K562 (cell line): ENCODE results near the gene TMIGD1. TPM values are rescaled to one million over a fixed set of nuclear protein-coding genes. Genes with fewer than 3 reads are reported as not detected.

Experiments used
- ATAC-seq: fragments of 200-7000 bp; cut with Tn5 transposase; 3 replicates; pipeline ENCODE4 v1.9.1; 2020; ENCODE audit warnings: moderate library complexity
- BruUV-seq: library from RNA; stranded (reverse); fragments of 400-500 nt; replicated peaks from 2 replicates; lab custom pipeline; 2021; lab: Mats Ljungman, UMichigan
- CTCF ChIA-PET: fragments of 300-600 bp; formaldehyde crosslinking; extraction: SDS; loops from one replicate; lab custom pipeline; 2021; ENCODE audit warnings: low intra/inter-chr PET ratio; lab: Yijun Ruan, JAX
- POLR2A ChIA-PET: fragments of 300-600, 350-650 bp; sonication (Branson Sonifier 250); formaldehyde crosslinking; extraction: SDS; loops from one replicate; lab custom pipeline; 2021; ENCODE audit warnings: antibody characterized with exemption, inconsistent platforms; lab: Yijun Ruan, JAX
- DNase-seq, 4 experiments: peaks; one replicate each; pipeline versions ENCODE4 v3.0.0 to v3.0.0-alpha.2; 2011 to 2018; ENCODE audit warnings: low spot score in 3 of 4, mixed read lengths in 3 of 4; ENCODE audit errors: extremely low read depth in 1 of 4
- FAIRE-seq: peaks from 2 replicates; lab custom pipeline; 2011; peaks lifted over from hg19 to GRCh38; lab: Jason Lieb, UNC
- H2AFZ ChIP-seq: 2 replicates; pipeline ENCODE4 v1.6.0; 2011; ENCODE audit warnings: low read depth, low read length, control low read depth, inconsistent platforms
- H3K27ac ChIP-seq: fragments of 200-600 bp; 3 replicates; pipeline ENCODE4 v1.8.0; 2011; ENCODE audit warnings: low read depth, mild to moderate bottlenecking, control low read depth, inconsistent platforms, low read length, moderate library complexity, mixed read lengths; ENCODE audit errors: extremely low read depth
- H3K27me3 ChIP-seq, 2 experiments: fragments of 300-600 bp in 1 of 2; 2 replicates in 1 of 2; 3 replicates in 1 of 2; pipeline versions ENCODE4 v1.6.0 to v1.8.0; 2011; ENCODE audit warnings: inconsistent platforms in 2 of 2, low read length in 2 of 2, mild to moderate bottlenecking in 1 of 2, mixed read lengths in 1 of 2, moderate library complexity in 1 of 2; ENCODE audit not compliant: control insufficient read depth in 2 of 2, insufficient read depth in 2 of 2
- H3K36me3 ChIP-seq: fragments of 300-600 bp; 3 replicates; pipeline ENCODE4 v1.8.0; 2011; ENCODE audit warnings: mild to moderate bottlenecking, low read length, inconsistent platforms; ENCODE audit not compliant: control insufficient read depth, insufficient read depth
- H3K4me1 ChIP-seq, 2 experiments: fragments of 200-600 bp in 1 of 2; replicated peaks in 1 of 2; 2 replicates in 1 of 2; 3 replicates in 1 of 2; pipeline versions ENCODE4 v1.5.1 to v1.8.0; 2011; ENCODE audit warnings: inconsistent platforms in 2 of 2, low read length in 2 of 2, mild to moderate bottlenecking in 1 of 2, mixed read lengths in 1 of 2, moderate library complexity in 1 of 2; ENCODE audit not compliant: control insufficient read depth in 2 of 2, insufficient read depth in 2 of 2
- H3K4me2 ChIP-seq: 2 replicates; pipeline ENCODE4 v1.6.1; 2011; ENCODE audit warnings: low read length, control low read depth, inconsistent platforms, mixed read lengths; ENCODE audit not compliant: insufficient read depth
- H3K4me3 ChIP-seq: fragments of 200-600 bp; sonication (generic), shearing (Covaris generic); 2 replicates; pipeline ENCODE4 v1.5.1; 2016; ENCODE audit warnings: control low read depth, inconsistent platforms
- H3K79me2 ChIP-seq: fragments of 200-600 bp; 3 replicates; pipeline ENCODE4 v1.8.0; 2011; ENCODE audit warnings: low read length, inconsistent platforms; ENCODE audit not compliant: control insufficient read depth, insufficient read depth
- H3K9ac ChIP-seq, 2 experiments: 2 replicates each; pipeline versions ENCODE4 v1.6.0 to v1.6.1; 2011; ENCODE audit warnings: low read depth in 2 of 2, low read length in 2 of 2, control low read depth in 1 of 2, inconsistent platforms in 1 of 2, mild to moderate bottlenecking in 1 of 2, mixed read lengths in 1 of 2; ENCODE audit not compliant: insufficient read depth in 1 of 2
- H3K9me1 ChIP-seq: one replicate; pipeline ENCODE4 v1.6.0; 2011; ENCODE audit warnings: inconsistent platforms, mild to moderate bottlenecking, low read length, moderate library complexity; ENCODE audit not compliant: control insufficient read depth, insufficient read depth
- H3K9me3 ChIP-seq: replicated peaks from 2 replicates; pipeline ENCODE4 v1.5.1; 2011; ENCODE audit warnings: low read depth, low read length, inconsistent platforms; ENCODE audit not compliant: control insufficient read depth, insufficient read depth
- H4K20me1 ChIP-seq: replicated peaks from 2 replicates; pipeline ENCODE4 v1.6.1; 2011; ENCODE audit warnings: low read length, inconsistent platforms, mixed read lengths; ENCODE audit not compliant: control insufficient read depth, insufficient read depth
- CCNT2 ChIP-seq: IDR thresholded peaks from 2 replicates; pipeline ENCODE4 v1.6.1; 2011; ENCODE audit warnings: borderline replicate concordance, low read depth, mild to moderate bottlenecking, moderate library complexity, mixed read lengths, low read length; ENCODE audit not compliant: insufficient read length; ENCODE audit errors: extremely low read depth
- HNRNPUL1 ChIP-seq: fragments of 200-400 bp; formaldehyde crosslinking; IDR thresholded peaks from 2 replicates; pipeline ENCODE4 v1.6.1; 2017; ENCODE audit warnings: low read length
- MCM7 ChIP-seq, 2 experiments: fragments of 450-650 bp; IDR thresholded peaks; 2 replicates each; pipeline ENCODE4 v1.6.1; 2016 to 2018
- POU5F1 ChIP-seq: fragments of 150-350 bp; IDR thresholded peaks from 2 replicates; pipeline ENCODE4 v1.6.1; 2014; ENCODE audit warnings: borderline replicate concordance, low read length, low read depth, mild to moderate bottlenecking; ENCODE audit not compliant: partially characterized antibody
- SAFB ChIP-seq: fragments of 200-400 bp; formaldehyde crosslinking; IDR thresholded peaks from 2 replicates; pipeline ENCODE4 v1.6.1; 2017; ENCODE audit warnings: low read depth, low read length, borderline replicate concordance
- ZNF584 ChIP-seq: fragments of 200-800 bp; sonication (Bioruptor generic); IDR thresholded peaks from 2 replicates; pipeline ENCODE4 v1.6.1; 2016; ENCODE audit warnings: low read depth, mild to moderate bottlenecking, missing genetic modification characterization, missing compliant biosample characterization
- ZNF644 ChIP-seq: fragments of 200-800 bp; sonication (Bioruptor generic); IDR thresholded peaks from 2 replicates; pipeline ENCODE4 v1.6.1; 2016; ENCODE audit warnings: low read depth, missing genetic modification characterization, missing compliant biosample characterization
- WGBS: fragments of 100-300 bp; shearing (Covaris generic); methylation state at CpG from one replicate; pipeline ENCODE4 v1.1.6; 2016; ENCODE audit warnings: low coverage, mixed read lengths; ENCODE audit not compliant: insufficient coverage; ENCODE audit errors: missing lambda C conversion rate; 5-methylcytosine and 5-hydroxymethylcytosine counted together
- in situ Hi-C: fragments of 300-500 bp; cut with MboI; formaldehyde crosslinking; loops from 4 replicates; pipeline ENCODE4 v1.15.0; 2018; ENCODE audit warnings: inconsistent platforms, mixed read lengths
- intact Hi-C: fragments of 100-400 bp; cut with micrococcal nuclease; formaldehyde crosslinking; loops from 2 replicates; pipeline ENCODE4 v1.14.2; 2022
- polyA plus RNA-seq, 8 experiments: library from polyadenylated mRNA; depleted of rRNA in 4 of 8; stranded (reverse) in 5 of 8; unstranded in 3 of 8; fragments of >200 nt; fragmentation: Nextera tagmentation in 2 of 8; fragmentation: Illumina TruSeq in 1 of 8; extraction: Ambion mirVana in 2 of 8; extraction: Trizol in 1 of 8; gene quantifications; 2 replicates each; pipeline versions ENCODE4 v1.2.1 to v1.2.3, GENCODE V29; 2011 to 2014; ENCODE audit warnings: inconsistent platforms in 1 of 8, missing spikeins in 1 of 8
- total RNA-seq, 7 experiments: library from RNA; depleted of rRNA in 6 of 7; stranded (reverse); fragments of >200 nt in 6 of 7; fragmentation: Illumina TruSeq in 2 of 7; extraction: Trizol in 2 of 7; gene quantifications; 2 replicates each; pipeline versions ENCODE4 v1.2.1 to v1.2.3, GENCODE V29; 2011 to 2021; ENCODE audit warnings: low replicate concordance in 1 of 7
- TF ChIP-seq, protein P1 (sequence below): fragments of 250-450 bp; sonication (Bioruptor Pico); IDR thresholded peaks from 2 replicates; pipeline ENCODE4 v1.4.0; 2020; ENCODE audit warnings: mild to moderate bottlenecking, moderate library complexity
- TF ChIP-seq, protein P2 (sequence below): fragments of 250-450 bp; sonication (Bioruptor Pico); IDR thresholded peaks from 2 replicates; pipeline ENCODE4 v1.8.0; 2022; ENCODE audit warnings: inconsistent platforms, mild to moderate bottlenecking, moderate library complexity, borderline replicate concordance

Gene TMIGD1
- total and polyA plus RNA-seq, 9 of the 15 experiments (the other 6 are each of a cell fraction or from before 2014, with no cell fraction given), result not detected

DNA sequence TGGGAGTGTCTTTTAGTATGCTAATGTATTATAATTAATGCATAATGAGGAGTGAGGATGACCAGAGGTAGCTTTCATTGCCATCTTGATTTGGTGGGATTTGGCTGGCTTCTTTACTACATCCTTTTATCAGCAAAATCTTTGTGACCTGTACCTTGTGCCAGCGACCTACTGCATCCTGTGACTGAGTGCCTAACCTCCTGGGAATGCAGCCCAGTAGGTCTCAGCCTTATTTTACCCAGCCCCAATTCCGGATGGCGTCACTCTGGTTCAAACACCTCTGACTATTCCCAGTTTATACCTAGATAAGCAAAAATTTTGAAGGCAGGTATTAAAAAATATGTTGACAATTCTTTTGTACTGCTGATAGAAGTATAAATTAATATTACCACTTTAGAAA lies 31.6 kb downstream of the TMIGD1 start:
- no peaks in the 10 kb centered on the region for H4K20me1 ChIP-seq
- H3K4me1 ChIP-seq, result no peaks in the 10 kb centered on the region
- POLR2A ChIA-PET, result no interaction called here
- no peaks in the 10 kb centered on the region for H3K79me2 ChIP-seq
- FAIRE-seq (no peak), ATAC-seq (no peak), DNase-seq (no peak)
- H3K4me3 ChIP-seq, result no peak overlapping the region
- BruUV-seq, result no TSS peak
- no peaks in the 10 kb centered on the region for H3K9me3 ChIP-seq
- H3K36me3 ChIP-seq, result no peaks in the 10 kb centered on the region
- H2AFZ ChIP-seq, result no peak overlapping the region
- no peak overlapping the region for H3K9ac ChIP-seq
- in situ Hi-C loops (no loop called here), intact Hi-C loops (no loop called here)
- no peaks in the 10 kb centered on the region for H3K9me1 ChIP-seq
- no peak overlapping the region for H3K27ac ChIP-seq
- CTCF ChIA-PET, result no interaction called here
- no peaks in the 10 kb centered on the region for H3K27me3 ChIP-seq
- H3K4me2 ChIP-seq, result no peak overlapping the region
- WGBS, result 35% methylated on average over 3 of the region's 3 CpGs
- TF ChIP-seq POU5F1 (no peak), HNRNPUL1 (no peak), ZNF644 (tag) (no peak), SAFB (no peak), CCNT2 (no peak), ZNF584 (CRISPR knock-in tag) (no peak), MCM7 (IDR thresholded peaks at IDR 0.05) (no peak)
- TF ChIP-seq, protein P1, sequence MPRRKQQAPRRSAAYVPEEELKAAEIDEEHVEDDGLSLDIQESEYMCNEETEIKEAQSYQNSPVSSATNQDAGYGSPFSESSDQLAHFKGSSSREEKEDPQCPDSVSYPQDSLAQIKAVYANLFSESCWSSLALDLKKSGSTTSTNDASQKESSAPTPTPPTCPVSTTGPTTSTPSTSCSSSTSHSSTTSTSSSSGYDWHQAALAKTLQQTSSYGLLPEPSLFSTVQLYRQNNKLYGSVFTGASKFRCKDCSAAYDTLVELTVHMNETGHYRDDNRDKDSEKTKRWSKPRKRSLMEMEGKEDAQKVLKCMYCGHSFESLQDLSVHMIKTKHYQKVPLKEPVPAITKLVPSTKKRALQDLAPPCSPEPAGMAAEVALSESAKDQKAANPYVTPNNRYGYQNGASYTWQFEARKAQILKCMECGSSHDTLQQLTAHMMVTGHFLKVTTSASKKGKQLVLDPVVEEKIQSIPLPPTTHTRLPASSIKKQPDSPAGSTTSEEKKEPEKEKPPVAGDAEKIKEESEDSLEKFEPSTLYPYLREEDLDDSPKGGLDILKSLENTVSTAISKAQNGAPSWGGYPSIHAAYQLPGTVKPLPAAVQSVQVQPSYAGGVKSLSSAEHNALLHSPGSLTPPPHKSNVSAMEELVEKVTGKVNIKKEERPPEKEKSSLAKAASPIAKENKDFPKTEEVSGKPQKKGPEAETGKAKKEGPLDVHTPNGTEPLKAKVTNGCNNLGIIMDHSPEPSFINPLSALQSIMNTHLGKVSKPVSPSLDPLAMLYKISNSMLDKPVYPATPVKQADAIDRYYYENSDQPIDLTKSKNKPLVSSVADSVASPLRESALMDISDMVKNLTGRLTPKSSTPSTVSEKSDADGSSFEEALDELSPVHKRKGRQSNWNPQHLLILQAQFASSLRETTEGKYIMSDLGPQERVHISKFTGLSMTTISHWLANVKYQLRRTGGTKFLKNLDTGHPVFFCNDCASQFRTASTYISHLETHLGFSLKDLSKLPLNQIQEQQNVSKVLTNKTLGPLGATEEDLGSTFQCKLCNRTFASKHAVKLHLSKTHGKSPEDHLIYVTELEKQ, result no peak
- TF ChIP-seq, protein P2, sequence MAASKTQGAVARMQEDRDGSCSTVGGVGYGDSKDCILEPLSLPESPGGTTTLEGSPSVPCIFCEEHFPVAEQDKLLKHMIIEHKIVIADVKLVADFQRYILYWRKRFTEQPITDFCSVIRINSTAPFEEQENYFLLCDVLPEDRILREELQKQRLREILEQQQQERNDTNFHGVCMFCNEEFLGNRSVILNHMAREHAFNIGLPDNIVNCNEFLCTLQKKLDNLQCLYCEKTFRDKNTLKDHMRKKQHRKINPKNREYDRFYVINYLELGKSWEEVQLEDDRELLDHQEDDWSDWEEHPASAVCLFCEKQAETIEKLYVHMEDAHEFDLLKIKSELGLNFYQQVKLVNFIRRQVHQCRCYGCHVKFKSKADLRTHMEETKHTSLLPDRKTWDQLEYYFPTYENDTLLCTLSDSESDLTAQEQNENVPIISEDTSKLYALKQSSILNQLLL, result no peak
